ENCODE measurements around the gene NAP1L1.

Gene NAP1L1, protein sequence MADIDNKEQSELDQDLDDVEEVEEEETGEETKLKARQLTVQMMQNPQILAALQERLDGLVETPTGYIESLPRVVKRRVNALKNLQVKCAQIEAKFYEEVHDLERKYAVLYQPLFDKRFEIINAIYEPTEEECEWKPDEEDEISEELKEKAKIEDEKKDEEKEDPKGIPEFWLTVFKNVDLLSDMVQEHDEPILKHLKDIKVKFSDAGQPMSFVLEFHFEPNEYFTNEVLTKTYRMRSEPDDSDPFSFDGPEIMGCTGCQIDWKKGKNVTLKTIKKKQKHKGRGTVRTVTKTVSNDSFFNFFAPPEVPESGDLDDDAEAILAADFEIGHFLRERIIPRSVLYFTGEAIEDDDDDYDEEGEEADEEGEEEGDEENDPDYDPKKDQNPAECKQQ

DNA sequence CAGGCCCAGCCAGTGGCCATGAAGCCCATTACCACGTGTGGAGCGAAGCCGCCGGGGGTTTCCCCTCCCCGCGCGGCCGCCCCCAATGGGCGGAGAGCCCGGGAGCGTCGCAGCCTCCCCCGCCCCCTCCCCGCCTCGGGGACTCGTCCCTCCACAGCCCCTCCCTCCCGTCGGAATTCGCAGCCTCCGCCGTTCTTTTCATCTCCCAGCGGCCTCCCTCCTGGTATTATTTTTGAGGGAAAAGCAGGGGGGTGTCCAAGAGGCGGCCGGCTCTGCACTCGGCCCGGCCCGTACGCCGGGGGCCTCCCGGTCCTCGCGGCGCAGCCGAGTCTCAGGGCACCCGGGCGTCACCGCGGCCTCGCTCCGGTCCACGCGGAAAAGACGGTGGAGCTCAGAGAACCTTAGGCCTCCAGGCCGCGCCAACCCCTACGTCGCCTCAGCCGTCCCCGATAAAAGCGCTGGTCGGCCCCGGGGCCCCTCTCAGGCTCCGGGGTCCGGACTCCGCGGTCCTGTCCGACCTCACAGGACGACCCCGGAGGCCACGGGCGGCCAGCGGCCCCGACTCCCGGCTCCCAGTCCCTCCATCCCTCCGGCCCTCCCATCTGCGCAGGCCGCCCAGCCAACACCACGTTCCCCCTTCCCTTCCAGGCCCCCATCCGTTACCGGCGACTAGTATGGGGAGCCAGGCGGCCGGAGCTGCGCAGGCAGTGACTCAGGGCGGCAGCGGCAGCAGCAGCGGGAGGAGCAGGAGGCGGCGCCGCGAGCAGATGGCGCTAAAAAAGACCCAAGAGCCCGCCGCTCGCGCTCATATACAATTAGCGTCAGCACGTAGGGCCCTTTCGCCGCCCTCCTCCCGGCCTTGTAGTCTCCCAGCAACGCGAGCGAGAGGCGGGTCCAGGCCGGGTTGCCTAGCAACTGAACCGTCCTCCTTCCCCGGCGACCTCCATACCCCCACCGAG is at the start of gene NAP1L1:
Gene NAP1L1, minus strand, starts transcription at position 782 of the 959 bp plus-strand sequence. CDS start 10,466 bp downstream, outside the sequence.
- DNase-seq (ENCODE audit: low read depth in 2 of 2) = peak; percentile 92 to 93

DNA sequence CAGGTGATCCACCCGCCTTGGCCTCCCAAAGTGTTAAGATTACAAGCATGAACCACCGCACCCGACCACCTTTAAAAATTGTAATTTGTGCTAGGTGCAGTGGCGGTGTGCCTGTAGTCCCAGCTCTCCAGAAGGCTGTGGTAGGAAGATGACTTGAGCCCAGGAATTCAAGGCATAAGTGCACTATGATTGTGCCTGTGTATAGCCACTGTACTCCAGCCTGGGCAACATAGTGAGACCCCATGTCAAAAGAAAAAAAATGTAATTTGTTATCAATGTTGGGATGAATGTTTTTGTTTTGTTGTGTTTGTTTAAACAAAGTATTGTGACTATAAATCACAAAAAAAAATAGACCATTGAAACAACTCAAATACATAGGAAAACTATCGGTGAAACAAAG is 43.1 kb upstream of the NAP1L1 start:
- DNase-seq (ENCODE audit: low read depth in 2 of 2) = no peak

DNA sequence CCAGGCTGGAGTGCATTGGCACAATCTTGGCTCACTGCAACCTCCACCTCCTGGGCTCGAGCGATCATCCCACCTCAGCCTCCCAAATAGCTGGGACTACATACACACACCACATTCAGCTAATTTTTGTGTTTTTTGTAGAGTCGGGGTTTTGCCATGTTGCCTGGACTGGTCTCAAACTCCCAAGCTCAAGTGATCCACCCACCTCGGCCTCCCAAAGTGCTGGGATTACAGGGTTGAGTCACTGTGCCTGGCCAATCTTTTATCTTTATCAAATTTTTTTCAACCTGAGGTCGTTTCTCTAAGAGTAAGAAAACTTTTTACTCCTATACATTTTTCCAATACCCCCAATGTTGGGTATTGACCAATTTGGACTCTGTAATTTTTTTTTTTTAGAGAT is 40.0 kb upstream of the NAP1L1 start:
- DNase-seq (ENCODE audit: low read depth in 2 of 2) = no peak

DNA sequence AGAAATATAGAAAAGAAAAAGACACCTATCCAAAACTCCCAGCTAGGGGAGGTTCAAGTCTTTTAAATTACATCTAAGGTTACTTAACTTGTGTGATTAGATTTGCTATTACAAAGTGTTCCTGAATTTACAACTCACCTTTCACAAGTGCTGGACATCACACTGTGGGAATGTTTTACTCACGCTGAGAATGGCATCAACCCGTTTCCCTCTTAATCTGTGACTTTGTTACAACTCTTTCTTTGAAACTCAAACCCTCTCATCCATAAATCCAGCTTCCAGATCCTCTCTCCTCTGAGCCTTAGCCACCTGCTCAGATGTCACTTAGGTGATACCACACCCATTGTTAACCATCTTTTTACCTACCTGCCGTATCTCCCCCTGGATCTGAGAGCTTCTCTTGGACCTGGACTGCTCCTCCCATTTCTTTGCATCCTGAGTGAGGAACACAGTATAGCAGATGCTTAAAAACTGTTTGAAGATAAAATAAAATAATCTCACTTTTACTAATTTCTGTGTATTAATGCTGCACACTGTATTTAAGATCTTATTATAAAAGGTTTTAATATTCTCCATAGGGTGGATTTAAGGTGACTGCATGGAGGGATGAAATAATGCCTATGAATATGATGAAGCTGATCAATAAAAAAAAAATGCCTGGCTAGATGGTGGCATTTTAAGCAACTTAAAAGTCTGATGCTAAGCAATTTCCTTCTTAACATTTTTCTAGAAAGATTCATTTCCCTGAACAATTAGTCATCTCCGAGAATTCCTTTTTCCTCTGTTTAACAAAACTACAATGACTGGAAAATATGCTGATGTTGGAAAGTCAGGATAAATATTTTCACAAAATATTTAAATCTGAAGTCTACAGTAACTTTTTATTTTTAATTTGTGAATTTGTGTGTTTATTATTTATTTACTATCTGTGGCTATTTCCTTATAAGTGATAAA is 39.1 kb upstream of the NAP1L1 start:
- DNase-seq (ENCODE audit: low read depth in 2 of 2) = no peak

DNA sequence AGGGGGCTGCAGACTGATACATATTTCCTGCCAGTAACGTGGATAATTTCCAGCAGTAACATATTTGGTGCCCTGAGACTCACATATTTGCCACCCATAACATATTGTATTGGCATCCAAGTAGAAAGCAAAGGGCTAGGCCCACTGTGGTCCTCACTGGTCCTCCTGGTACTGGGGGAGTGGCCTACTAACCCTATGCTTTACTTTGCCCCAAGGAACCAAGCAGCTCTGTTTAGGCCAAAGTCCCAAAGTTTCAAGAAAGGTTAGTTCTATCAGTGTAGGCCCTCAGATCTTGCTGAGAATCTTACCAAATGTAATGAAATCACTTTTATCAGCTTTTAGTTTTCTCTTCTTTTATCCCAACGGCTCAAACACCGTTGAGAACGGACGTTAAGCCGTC is 35.4 kb upstream of the NAP1L1 start:
- DNase-seq (ENCODE audit: low read depth in 2 of 2) = no peak

DNA sequence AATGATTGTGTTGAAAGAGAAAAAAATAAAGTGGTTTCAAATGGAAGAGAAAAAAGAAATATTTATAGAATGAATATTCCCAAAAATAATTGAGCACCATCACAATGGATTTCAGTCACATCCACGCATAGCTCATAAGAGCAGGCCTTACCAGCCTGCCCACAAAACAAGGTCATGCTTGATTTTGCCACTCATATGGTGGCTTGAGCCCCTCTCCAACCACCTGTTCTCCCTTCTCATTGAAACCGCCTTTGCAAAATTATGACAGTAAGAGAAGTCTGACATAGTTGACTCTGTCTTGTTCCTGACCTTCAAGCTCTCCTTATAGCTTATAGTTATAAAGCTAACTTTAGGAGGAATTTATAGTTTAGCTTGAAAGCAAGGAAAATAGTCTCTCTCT is 33.3 kb upstream of the NAP1L1 start:
- no peak for DNase-seq (ENCODE audit: low read depth in 2 of 2)

DNA sequence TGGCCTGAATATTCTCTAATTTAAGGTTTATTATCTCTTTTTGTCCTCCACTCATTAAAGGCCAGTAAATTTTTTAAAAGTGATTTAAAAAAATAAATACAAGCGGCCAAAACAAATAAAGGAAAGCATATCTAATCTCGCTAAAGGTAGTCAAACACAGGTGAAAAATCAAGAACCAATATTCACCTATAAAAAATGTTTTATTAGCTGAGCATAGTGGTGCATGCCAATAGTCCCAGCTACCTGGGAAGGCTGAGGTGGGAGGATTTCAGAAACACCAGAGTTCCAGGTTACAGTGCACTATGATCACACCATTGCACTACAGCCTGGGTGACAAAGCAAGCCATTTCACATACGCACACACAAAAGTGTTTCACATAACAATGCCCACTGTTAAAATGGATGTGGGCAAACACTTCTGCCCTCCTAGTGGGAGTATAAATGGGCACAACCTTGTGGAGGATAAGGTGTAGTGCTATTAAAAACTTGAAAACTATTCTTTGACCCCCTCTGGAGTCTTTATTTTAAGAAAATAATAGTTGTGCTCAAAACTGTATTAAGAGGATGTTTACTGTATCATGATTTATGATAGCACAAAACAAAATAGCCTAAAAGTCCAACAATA is 32.7 kb upstream of the NAP1L1 start:
- no peak for DNase-seq (ENCODE audit: low read depth in 2 of 2)

DNA sequence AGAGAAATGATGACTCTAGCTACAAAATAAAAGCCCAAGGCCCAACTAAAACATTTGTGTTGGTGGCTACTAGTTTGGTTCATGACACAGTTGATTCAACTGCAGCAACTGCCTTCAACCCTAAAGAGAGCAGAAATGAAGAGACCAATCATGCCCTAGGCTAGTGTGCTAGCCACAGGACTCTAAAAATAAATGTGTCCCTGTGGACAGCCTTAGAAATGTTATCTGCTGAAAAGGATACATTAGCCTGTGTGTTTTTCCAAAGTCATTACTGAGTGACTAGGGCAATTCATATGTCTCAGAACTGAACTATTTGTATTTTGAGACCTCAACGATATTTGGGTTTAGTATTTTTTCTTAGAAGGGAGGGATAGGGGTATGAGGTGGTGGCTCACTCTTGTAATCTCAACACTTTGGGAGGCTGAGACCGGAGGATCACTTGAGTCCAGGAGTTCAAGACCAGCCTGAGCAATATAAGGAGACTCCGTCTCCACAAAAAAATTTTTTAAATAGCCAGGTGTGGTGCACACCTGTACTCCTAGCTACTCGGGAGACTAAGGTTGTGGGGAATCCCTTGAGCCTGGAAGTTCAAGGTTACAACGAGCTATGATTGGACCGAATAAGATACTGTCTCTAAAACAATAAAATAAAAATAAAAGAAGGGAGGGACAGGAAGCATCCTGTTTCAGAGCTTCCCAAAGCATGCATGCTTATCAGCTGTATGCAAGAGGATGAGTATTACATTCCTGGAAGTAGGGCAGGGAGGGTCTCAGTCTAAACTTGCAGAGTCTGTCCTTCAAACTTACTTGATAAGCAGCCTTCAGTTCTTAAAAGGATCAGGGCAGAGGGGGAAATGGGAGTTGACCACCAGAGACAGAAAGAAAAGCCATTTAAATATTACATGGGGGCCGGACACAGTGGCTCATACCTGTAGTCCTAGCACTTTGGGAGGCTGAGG is 29.6 kb upstream of the NAP1L1 start:
- no peak for DNase-seq (ENCODE audit: low read depth in 2 of 2)

DNA sequence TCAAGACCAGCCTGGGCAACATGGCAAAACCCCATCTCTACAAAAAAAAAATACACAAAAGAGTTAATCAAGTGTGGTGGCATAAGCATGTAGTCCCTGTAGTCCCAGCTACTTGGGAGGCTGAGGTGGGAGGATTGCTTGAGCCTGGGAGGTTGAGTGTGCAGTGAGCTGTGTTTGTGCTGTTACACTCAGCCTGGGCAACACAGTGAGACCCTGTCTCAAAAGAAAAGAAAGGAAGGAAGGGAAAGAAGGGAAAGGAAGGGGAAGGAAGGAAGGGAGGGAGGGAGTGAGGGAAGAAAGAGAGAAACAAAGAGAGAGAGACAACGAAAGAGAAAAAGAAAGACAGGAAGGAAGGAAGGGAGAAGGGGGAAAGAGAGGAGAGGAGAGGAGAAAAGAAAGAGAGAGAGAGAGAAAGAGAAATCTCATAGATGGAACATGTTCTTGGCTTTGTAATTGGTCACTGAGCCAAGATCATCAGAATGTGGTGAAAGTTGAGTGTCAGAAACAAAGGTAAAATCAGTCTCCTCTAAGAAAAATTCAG is 26.8 kb upstream of the NAP1L1 start:
- no peak for DNase-seq (ENCODE audit: low read depth in 2 of 2)

DNA sequence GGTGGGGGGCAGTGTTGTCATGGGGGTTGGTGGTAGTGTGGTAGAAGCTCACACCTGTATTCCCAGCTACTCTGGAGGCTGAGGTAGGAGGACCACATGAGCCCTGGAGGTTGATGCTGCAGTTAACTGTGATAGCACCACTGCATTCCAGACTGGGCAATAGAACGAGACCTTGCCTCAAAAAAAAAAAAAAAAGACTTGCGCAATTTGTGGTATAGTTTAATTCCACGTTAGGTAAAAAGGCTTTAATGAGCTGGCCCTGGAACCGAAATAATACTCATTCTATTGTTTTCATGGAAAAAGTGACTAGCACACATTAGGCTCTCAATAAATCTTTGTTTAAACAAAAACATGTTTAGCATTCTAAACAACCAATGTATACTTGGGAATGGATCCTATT is 25.4 kb upstream of the NAP1L1 start:
- DNase-seq (ENCODE audit: low read depth in 2 of 2) = no peak

DNA sequence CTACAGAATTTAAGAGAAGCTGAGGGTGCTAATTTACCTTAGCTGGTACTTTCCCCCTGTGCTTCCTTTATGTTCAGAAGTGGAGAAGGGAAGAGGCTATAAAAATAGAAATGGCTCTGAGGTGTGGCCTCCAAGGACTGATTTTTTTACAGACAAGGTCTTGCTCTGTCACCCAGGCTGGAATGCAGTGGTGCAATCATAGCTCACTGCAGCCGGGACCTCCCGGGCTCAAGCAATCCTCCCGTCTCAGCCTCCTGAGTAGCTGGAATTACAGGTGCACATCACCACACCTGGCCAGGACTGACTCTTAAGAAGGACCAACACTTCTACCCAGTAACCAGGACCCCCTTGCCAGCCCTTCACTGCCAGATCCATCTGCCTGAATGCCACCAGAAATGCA is 23.9 kb upstream of the NAP1L1 start:
- DNase-seq (ENCODE audit: low read depth in 2 of 2) = no peak

DNA sequence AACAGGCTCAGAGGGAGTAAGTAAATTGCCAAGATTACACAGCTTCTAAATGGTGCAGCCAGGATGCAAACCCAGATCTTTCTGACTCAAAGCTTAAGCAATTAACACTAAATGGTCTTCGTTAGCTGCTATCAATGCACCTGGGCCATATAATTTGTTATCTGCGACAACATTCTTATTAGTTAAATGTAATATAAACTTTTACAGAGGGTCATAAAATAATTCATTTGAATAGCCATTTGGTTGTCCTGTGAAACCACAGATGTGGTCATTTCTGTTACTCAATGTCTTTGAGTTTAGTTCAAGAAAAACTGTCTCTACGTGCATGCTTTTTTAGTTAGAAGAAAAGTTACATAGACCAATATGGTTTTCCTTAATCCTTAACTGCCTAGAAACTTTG is 22.1 kb upstream of the NAP1L1 start:
- no peak for DNase-seq (ENCODE audit: low read depth in 2 of 2)

DNA sequence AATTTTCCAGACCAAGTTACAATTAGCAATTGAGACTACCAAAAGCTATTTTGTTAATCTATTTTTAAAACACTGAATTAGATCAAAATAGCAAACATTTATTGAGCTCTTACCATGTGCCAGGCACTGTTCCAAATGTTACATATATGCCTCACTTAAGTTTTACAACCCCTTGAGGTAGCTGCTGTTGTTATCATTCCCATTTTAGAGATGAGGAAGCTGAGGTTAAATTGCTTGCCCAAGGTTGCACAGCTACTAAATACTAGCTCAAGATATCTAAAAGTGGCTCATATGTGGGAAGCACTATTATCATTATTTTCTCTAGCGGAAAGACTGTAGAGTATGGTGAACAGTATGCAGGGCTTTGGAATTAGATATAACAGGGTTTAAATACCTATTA is 19.5 kb upstream of the NAP1L1 start:
- DNase-seq (ENCODE audit: low read depth in 2 of 2) = no peak

DNA sequence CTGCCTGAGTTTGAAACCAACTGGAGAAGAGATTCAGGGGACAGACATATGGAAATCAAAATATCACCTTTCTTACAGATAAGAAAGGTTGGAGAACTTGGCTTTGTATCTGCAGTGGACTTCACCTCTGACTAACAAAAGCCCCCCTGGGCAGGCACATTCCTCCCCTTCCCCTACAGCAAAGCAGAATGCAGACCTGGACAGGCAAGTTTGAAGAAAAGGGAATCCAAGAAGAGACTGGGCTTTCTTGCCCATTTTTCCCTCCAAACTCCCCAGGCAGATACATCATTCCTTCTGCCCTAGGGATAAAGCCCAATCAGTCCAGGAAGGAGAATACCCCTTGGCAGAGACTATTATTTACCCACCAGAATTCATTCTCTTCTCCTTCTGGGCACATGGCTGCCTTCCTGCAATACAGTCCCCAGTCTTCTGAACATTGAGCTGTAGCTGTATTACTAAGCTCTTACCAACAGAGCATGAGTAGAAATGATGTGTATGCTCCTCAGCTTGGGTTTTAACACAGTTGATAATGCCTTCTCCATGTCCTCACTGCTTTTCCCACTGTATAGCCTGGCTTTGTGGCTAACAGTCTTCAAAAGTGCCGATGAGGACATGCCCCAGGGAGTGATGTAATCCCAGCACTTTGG is 17.4 kb upstream of the NAP1L1 start:
- no peak for DNase-seq (ENCODE audit: low read depth in 2 of 2)

DNA sequence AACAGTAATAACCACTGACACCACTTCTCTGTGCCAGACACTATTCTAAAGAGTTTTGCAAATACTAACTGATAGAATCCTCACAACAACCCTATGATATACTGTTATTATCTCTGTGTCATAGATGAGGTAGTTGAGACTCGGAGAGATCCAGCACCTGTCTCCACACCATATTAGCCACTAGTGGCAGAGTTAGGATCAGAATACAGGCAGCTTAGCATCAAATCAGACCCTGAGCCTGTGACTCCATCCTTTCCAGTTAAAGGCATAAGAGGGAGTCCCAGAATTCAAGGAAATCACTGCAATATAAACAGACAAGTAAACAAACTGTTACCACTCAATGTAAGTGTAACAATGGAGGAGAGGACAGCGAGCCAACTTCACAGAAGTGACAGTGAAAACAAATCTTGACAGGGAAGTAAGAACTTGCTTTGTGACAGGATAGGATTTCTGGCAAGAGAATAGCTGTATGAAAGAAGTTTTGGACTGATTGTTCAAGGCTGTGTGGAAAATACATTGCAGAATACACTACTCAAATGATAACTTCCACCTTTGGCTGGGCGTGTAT is 11.7 kb upstream of the NAP1L1 start:
- DNase-seq (ENCODE audit: low read depth in 2 of 2) = no peak

DNA sequence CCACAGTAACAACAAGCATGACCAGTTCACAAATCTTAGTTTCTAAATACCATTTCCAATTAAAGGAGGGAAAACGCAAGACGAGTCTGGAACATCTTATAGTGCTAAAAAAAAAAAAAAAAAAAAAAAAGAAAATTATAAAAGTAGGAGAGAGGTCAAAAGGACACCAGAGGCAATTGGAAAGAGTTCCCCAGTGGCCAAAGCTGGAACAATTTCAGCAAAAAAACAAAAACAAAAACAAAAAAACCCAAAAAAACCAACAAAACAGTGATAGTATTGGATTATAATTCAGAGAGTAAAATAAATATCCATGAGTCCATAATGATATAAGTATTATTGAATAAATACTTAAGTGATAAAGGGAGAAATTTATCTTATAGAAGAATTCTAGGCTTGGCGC is 10.3 kb upstream of the NAP1L1 start:
- no peak for DNase-seq (ENCODE audit: low read depth in 2 of 2)

DNA sequence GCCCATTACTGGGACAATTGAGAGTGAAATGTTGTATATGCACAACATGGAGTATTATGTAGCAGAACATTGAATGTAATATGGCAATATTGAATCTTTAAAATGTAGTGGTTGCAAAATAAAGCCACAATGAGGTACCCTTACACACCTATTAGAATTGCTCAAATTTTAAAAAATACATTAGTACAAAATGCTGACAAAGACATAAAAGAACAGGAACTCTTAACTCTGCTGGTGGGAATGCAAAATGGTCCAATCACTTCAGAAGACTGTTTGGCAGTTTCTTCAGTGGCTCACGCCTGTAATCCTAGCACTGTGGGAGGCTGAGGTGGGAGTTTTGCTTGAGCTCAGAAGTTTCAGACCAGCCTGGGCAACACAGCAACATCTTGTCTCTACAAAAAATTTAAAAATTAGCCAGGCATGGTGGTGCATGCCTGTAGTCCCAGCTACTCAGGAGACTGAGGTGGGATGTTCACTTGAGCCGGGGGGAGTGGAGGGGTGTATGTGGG is 6.8 kb upstream of the NAP1L1 start:
- no peak for DNase-seq (ENCODE audit: low read depth in 2 of 2)

DNA sequence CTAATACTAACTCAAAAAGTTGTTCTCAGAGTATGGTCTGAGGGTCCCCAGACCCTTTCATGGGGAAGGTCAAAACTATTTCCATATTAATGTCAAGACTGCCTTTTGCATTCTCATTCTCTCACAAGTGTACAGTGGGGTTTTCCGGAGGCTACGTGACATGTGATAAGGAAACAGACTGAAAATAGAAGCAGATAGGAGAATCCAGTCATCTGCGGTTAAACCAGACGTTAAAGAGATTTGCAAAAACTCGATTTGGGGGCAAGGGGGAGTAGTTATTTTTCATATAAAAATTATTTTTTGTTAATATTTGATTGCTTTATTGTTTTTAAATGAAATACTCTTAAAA is 1.0 kb upstream of the NAP1L1 start:
- no peak for DNase-seq (ENCODE audit: low read depth in 2 of 2)

All from stimulated activated CD4-positive, alpha-beta T cell treated with anti-CD3 and anti-CD28 coated beads, Interleukin-1b, Interleukin-23, amount 100 ng/mL, for 1 hour (primary cell).